HG02885 (cell line): ENCODE measurements around the gene DENND2D.

ENCODE experiments used
- ATAC-seq: cut with Tn5 transposase; IDR thresholded peaks from one replicate; pipeline ENCODE4 v1.9.1; 2021; ENCODE audit warnings: mild to moderate bottlenecking; ENCODE audit not compliant: unreplicated experiment, poor library complexity

Gene DENND2D

GRCh38 chr1:111204983-111205713 lies 4.7 kb upstream of the DENND2D start:
- ATAC-seq = no peak

GRCh38 chr1:111204201-111204982 lies 3.9 kb upstream of the DENND2D start:
- ATAC-seq = peak; percentile 79

- ATAC-seq = peak; percentile 65
These were observed 3.3 kb upstream of the DENND2D start for GRCh38 chr1:111203681-111204200.

GRCh38 chr1:111202707-111203623 lies 2.5 kb upstream of the DENND2D start:
- ATAC-seq = no peak

- ATAC-seq = no peak
These were observed 1.9 kb upstream of the DENND2D start for GRCh38 chr1:111202366-111202706.

GRCh38 chr1:111201275-111202090 lies 1.0 kb upstream of the DENND2D start:
- no peak for ATAC-seq

GRCh38 chr1:111200802-111201161 lies 336 bp upstream of the DENND2D start:
- ATAC-seq = no peak

GRCh38 chr1:111199329-111199728 lies 1.1 kb downstream of the DENND2D start:
- ATAC-seq = no peak

- ATAC-seq = no peak
These were observed 1.6 kb downstream of the DENND2D start for GRCh38 chr1:111198836-111199235.

- no peak for ATAC-seq
These were observed 2.7 kb downstream of the DENND2D start for GRCh38 chr1:111197598-111198284.

GRCh38 chr1:111196213-111196612 lies 4.2 kb downstream of the DENND2D start:
- ATAC-seq = no peak

GRCh38 chr1:111195002-111195684 lies 5.3 kb downstream of the DENND2D start:
- ATAC-seq = no peak

- no peak for ATAC-seq
These were observed 6.5 kb downstream of the DENND2D start for GRCh38 chr1:111193712-111194480.

- ATAC-seq = no peak
These were observed 7.6 kb downstream of the DENND2D start for GRCh38 chr1:111192658-111193519.

GRCh38 chr1:111192074-111192473 lies 8.4 kb downstream of the DENND2D start:
- no peak for ATAC-seq

GRCh38 chr1:111191496-111191895 lies 8.9 kb downstream of the DENND2D start:
- no peak for ATAC-seq

- ATAC-seq = no peak
These were observed 9.5 kb downstream of the DENND2D start for GRCh38 chr1:111190931-111191451.
